Left ventricle myocardium inferior (tissue), 1 donor: ENCODE results near the gene TRIM26. TPM values are rescaled to one million over a fixed set of nuclear protein-coding genes. Genes with fewer than 3 reads are reported as not detected.

Source experiments
- DNase-seq: peaks from one replicate; pipeline ENCODE4 v3.0.0-alpha.2; 2020
- H3K27ac ChIP-seq: fragments of 200-600 bp; replicated peaks from 2 replicates; pipeline ENCODE4 v1.8.0; 2021
- H3K27me3 ChIP-seq: fragments of 200-600 bp; 2 replicates; pipeline ENCODE4 v1.8.0; 2021; ENCODE audit warnings: low read depth
- H3K36me3 ChIP-seq: fragments of 200-600 bp; 2 replicates; pipeline ENCODE4 v1.8.0; 2021
- H3K4me1 ChIP-seq: fragments of 200-600 bp; 2 replicates; pipeline ENCODE4 v1.8.0; 2021
- H3K4me3 ChIP-seq: fragments of 200-600 bp; 2 replicates; pipeline ENCODE4 v1.8.0; 2021; ENCODE audit warnings: mild to moderate bottlenecking, moderate library complexity
- H3K9me3 ChIP-seq: fragments of 200-600 bp; replicated peaks from 2 replicates; pipeline ENCODE4 v1.8.0; 2021
- CTCF ChIP-seq: fragments of 200-600 bp; IDR thresholded peaks from 2 replicates; pipeline ENCODE4 v1.8.0; 2021; ENCODE audit warnings: antibody characterized with exemption, mild to moderate bottlenecking, borderline replicate concordance
- intact Hi-C: fragments of 100-400 bp; cut with micrococcal nuclease; formaldehyde crosslinking; loops from one replicate; pipeline ENCODE4 v1.11.0; 2022
- total RNA-seq: library from RNA; stranded (reverse); fragmentation: NEBNext Ultra II Directional; extraction: Animal tissue kit (Norgen Biotek cat#: 25700); gene quantifications from one replicate; pipeline ENCODE4 v1.2.1, GENCODE V29; 2021
- donor health status: DM: no; HTN: yes; CAD: no; lungs with severe emphysema.

TRIM26 gene
- total RNA-seq, 1 donor from 2014 or later, result 19.9 TPM

GRCh38 chr6:30175765-30176164 is 37.4 kb downstream of the TRIM26 start:
- Histone ChIP-seq H3K4me3 (no peak overlapping the region), H3K27me3 (peaks cover 79% of the 10 kb centered on the region), H3K36me3 (no peaks in the 10 kb centered on the region), H3K4me1 (peaks cover 11% of the 10 kb centered on the region), H3K9me3 (peaks cover 10% of the 10 kb centered on the region), H3K27ac (no peak overlapping the region)
- DNase-seq, result no peak
- intact Hi-C loops, result no loop called here
- no peak for TF ChIP-seq CTCF

DNA sequence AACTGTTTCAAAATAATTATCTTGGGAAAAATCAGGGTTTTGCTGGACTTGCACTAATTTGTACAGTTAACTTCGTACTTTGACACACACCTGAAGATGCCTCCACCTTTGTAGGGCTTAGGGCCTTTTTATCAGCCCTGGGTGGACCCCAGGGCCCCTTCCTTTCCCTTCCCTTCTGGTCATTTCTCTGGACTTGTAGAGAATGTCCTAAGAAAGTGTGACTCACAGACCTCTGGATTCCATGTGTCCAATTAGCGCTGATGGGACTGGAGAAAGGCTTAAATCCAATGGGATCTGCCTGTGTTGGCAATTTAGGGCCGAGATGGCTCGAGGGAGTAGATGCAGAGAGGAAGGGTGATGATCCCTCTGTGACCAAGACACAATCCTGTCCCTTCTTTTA is 40.5 kb downstream of the TRIM26 start:
- Histone ChIP-seq H3K9me3 (no peaks in the 10 kb centered on the region), H3K4me1 (peaks cover 11% of the 10 kb centered on the region), H3K27me3 (peaks cover 98% of the 10 kb centered on the region), H3K36me3 (no peaks in the 10 kb centered on the region), H3K27ac (no peak overlapping the region), H3K4me3 (no peak overlapping the region)
- no peak for TF ChIP-seq CTCF
- DNase-seq, result no peak
- intact Hi-C loops, result no loop called here

DNA sequence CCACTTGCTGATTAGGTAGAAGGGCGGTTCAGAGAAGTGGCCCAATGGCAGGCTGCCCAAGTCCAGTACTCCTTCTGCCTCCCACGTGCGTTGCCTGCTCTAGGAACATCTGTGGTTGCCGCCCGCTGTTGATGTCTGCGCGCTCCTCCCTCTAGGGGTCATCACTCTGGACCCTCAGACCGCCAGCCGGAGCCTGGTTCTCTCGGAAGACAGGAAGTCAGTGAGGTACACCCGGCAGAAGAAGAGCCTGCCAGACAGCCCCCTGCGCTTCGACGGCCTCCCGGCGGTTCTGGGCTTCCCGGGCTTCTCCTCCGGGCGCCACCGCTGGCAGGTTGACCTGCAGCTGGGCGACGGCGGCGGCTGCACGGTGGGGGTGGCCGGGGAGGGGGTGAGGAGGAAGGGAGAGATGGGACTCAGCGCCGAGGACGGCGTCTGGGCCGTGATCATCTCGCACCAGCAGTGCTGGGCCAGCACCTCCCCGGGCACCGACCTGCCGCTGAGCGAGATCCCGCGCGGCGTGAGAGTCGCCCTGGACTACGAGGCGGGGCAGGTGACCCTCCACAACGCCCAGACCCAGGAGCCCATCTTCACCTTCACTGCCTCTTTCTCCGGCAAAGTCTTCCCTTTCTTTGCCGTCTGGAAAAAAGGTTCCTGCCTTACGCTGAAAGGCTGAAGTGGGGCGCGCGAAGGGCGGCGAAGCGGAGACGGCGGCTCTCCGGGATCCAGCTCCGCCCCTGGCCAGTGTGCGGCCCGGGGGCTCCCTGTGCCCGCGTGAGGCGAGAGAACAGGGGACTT is 41.3 kb downstream of the TRIM26 start:
- Histone ChIP-seq H3K36me3 (no peaks in the 10 kb centered on the region), H3K4me3 (peak overlapping the region; percentile 45), H3K27ac (no peak overlapping the region), H3K9me3 (no peaks in the 10 kb centered on the region), H3K4me1 (peaks cover 11% of the 10 kb centered on the region), H3K27me3 (peaks cover 98% of the 10 kb centered on the region)
- TF ChIP-seq CTCF, result no peak
- intact Hi-C loops, result no loop called here
- no peak for DNase-seq

- intact Hi-C loops, result no loop called here
- no peak overlapping the region for H3K27ac ChIP-seq
- H3K27me3 ChIP-seq, result peaks cover 95% of the 10 kb centered on the region
- H3K36me3 ChIP-seq, result no peaks in the 10 kb centered on the region
- H3K4me3 ChIP-seq, result no peak overlapping the region
- no peak for DNase-seq
- H3K9me3 ChIP-seq, result no peaks in the 10 kb centered on the region
- TF ChIP-seq CTCF, result peak; percentile 84
- H3K4me1 ChIP-seq, result peaks cover 11% of the 10 kb centered on the region
Measured at GRCh38 chr6:30169658-30170614, 43.3 kb downstream of the TRIM26 start.

GRCh38 chr6:30168741-30169140 is 44.5 kb downstream of the TRIM26 start:
- H3K4me3 ChIP-seq, result no peak overlapping the region
- TF ChIP-seq CTCF, result no peak
- no peak overlapping the region for H3K27ac ChIP-seq
- DNase-seq, result no peak
- no peaks in the 10 kb centered on the region for H3K9me3 ChIP-seq
- intact Hi-C loops, result no loop called here
- H3K4me1 ChIP-seq, result peaks cover 11% of the 10 kb centered on the region
- peaks cover 95% of the 10 kb centered on the region for H3K27me3 ChIP-seq
- H3K36me3 ChIP-seq, result no peaks in the 10 kb centered on the region
